ENCODE results near the gene RBM25. TPM values are rescaled to one million over a fixed set of nuclear protein-coding genes. Genes with fewer than 3 reads are reported as not detected.

Gene RBM25
- total and polyA plus RNA-seq, 4 donors, result 8.4 to 26.2 (median 22.2) TPM

- WGBS, result 91% methylated on average over 2 of the region's 2 CpGs
- H3K27me3 ChIP-seq (ENCODE audit: control insufficient read depth in 4 of 4, insufficient read depth in 4 of 4, low read length in 3 of 4), result no peaks in the 10 kb centered on the region
- DNase-seq (ENCODE audit: low spot score), result no peak
- no peak overlapping the region for H3K27ac ChIP-seq (ENCODE audit: low read depth in 1 of 2, low read length in 2 of 2)
- H3K4me1 ChIP-seq (ENCODE audit: control insufficient read depth in 4 of 4, insufficient read depth in 4 of 4, low read length in 3 of 4), result peaks cover 5 to 15% (median 14%) of the 10 kb centered on the region in 4 donors
- H3K9me3 ChIP-seq (ENCODE audit: control insufficient read depth in 4 of 4, low read length in 3 of 4), result no peaks in the 10 kb centered on the region
- no peak overlapping the region for H3K4me3 ChIP-seq (ENCODE audit: low read depth in 1 of 3, low read length in 3 of 3)
- H3K9ac ChIP-seq (ENCODE audit: low read depth in 1 of 2, low read length in 2 of 2), result no peak overlapping the region
- TF ChIP-seq ZBTB33 (IDR thresholded peaks at IDR 0.05), result no peak
- no peak for TF ChIP-seq MAX (IDR thresholded peaks at IDR 0.05)
- no peak for TF ChIP-seq YY1 (IDR thresholded peaks at IDR 0.05)
- TF ChIP-seq CTCF (IDR thresholded peaks at IDR 0.05; ENCODE audit: low read depth, low read length, missing input control), result no peak
- TF ChIP-seq RXRA (IDR thresholded peaks at IDR 0.05), result no peak
- no peak for TF ChIP-seq GABPA (IDR thresholded peaks at IDR 0.05 in 1 of 2, conservative IDR thresholded peaks at IDR 0.05 in 1 of 2)
- no peak for TF ChIP-seq HNF4A (conservative IDR thresholded peaks at IDR 0.05)
- TF ChIP-seq SP1 (IDR thresholded peaks at IDR 0.05), result no peak
- TF ChIP-seq EGR1 (IDR thresholded peaks at IDR 0.05; ENCODE audit: low read depth in 2 of 2), result no peak
- TF ChIP-seq NR2F2 (IDR thresholded peaks at IDR 0.05), result no peak
- no peak for TF ChIP-seq FOXA2 (IDR thresholded peaks at IDR 0.05)
- no peaks in the 10 kb centered on the region for H3K36me3 ChIP-seq (ENCODE audit: control insufficient read depth in 4 of 4, insufficient read depth in 3 of 4, low read depth in 1 of 4, low read length in 3 of 4)
Observed at GRCh38 chr14:73142216-73142615, 83.9 kb downstream of the RBM25 start.

GRCh38 chr14:73143003-73143402, 84.7 kb downstream of the RBM25 start:
- Histone ChIP-seq H3K4me3 (ENCODE audit: low read depth in 1 of 3, low read length in 3 of 3) (no peak overlapping the region), H3K27ac (ENCODE audit: low read depth in 1 of 2, low read length in 2 of 2) (peak overlapping the region in 1 of 2 donors; percentile 18), H3K9me3 (ENCODE audit: control insufficient read depth in 4 of 4, low read length in 3 of 4) (no peaks in the 10 kb centered on the region), H3K27me3 (ENCODE audit: control insufficient read depth in 4 of 4, insufficient read depth in 4 of 4, low read length in 3 of 4) (no peaks in the 10 kb centered on the region), H3K36me3 (ENCODE audit: control insufficient read depth in 4 of 4, insufficient read depth in 3 of 4, low read depth in 1 of 4, low read length in 3 of 4) (peaks cover 0 to 3% (median 2%) of the 10 kb centered on the region in 4 donors), H3K4me1 (ENCODE audit: control insufficient read depth in 4 of 4, insufficient read depth in 4 of 4, low read length in 3 of 4) (peaks cover 0 to 10% (median 8%) of the 10 kb centered on the region in 4 donors), H3K9ac (ENCODE audit: low read depth in 1 of 2, low read length in 2 of 2) (peak overlapping the region in 1 of 2 donors; percentile 31)
- 35% methylated on average over 5 of the region's 5 CpGs for WGBS
- no peak for TF ChIP-seq YY1 (IDR thresholded peaks at IDR 0.05)
- TF ChIP-seq JUND (IDR thresholded peaks at IDR 0.05), result no peak
- TF ChIP-seq ATF3 (IDR thresholded peaks at IDR 0.05), result no peak
- no peak for TF ChIP-seq FOXA2 (IDR thresholded peaks at IDR 0.05)
- no peak for TF ChIP-seq REST (IDR thresholded peaks at IDR 0.05)
- no peak for TF ChIP-seq MAX (IDR thresholded peaks at IDR 0.05)
- no peak for TF ChIP-seq NR2F2 (IDR thresholded peaks at IDR 0.05)
- no peak for TF ChIP-seq HNF4G (IDR thresholded peaks at IDR 0.05)
- TF ChIP-seq EGR1 (IDR thresholded peaks at IDR 0.05; ENCODE audit: low read depth in 2 of 2), result no peak
- TF ChIP-seq TAF1 (conservative IDR thresholded peaks at IDR 0.05), result no peak
- TF ChIP-seq CTCF (IDR thresholded peaks at IDR 0.05; ENCODE audit: low read depth, low read length, missing input control), result no peak
- no peak for TF ChIP-seq ZBTB33 (IDR thresholded peaks at IDR 0.05)
- TF ChIP-seq FOXA1 (IDR thresholded peaks at IDR 0.05), result no peak
- peak; percentile 87 to 92 for TF ChIP-seq RXRA (IDR thresholded peaks at IDR 0.05)
- peak; percentile 13 for TF ChIP-seq SP1 (IDR thresholded peaks at IDR 0.05)
- TF ChIP-seq HNF4A (conservative IDR thresholded peaks at IDR 0.05), result peak in 1 of 2 donors; percentile 23
- peak in 1 of 2 donors; percentile 32 for TF ChIP-seq RAD21 (IDR thresholded peaks at IDR 0.05)
- TF ChIP-seq GABPA (IDR thresholded peaks at IDR 0.05 in 1 of 2, conservative IDR thresholded peaks at IDR 0.05 in 1 of 2), result no peak
- DNase-seq (ENCODE audit: low spot score), result no peak
